HTERT RPE-1 (cell line): ENCODE results near the gene SYT1.

Experiments
- in situ Hi-C: fragments of 300-500 bp; cut with MboI; formaldehyde crosslinking; loops from 4 replicates; pipeline ENCODE4 v1.14.3; 2020; ENCODE audit warnings: low sequenced_read_pairs

The SYT1 gene

GRCh38 chr12:79329933-79330332, 465.4 kb downstream of the SYT1 start:
- in situ Hi-C loops = no loop called here

GRCh38 chr12:79331870-79332269, 467.3 kb downstream of the SYT1 start:
- in situ Hi-C loops = no loop called here

- in situ Hi-C loops = no loop called here
These were observed 468.6 kb downstream of the SYT1 start for GRCh38 chr12:79333144-79333543.

- in situ Hi-C loops = no loop called here
These were observed 473.2 kb downstream of the SYT1 start for GRCh38 chr12:79337662-79338290.

- in situ Hi-C loops = no loop called here
These were observed 480.6 kb downstream of the SYT1 start for GRCh38 chr12:79344855-79345847.

GRCh38 chr12:79347866-79348265, 483.3 kb downstream of the SYT1 start:
- in situ Hi-C loops = no loop called here

GRCh38 chr12:79351251-79351650, 486.7 kb downstream of the SYT1 start:
- in situ Hi-C loops = no loop called here

- in situ Hi-C loops = no loop called here
These were observed 491.6 kb downstream of the SYT1 start for GRCh38 chr12:79356216-79356615.

GRCh38 chr12:79357048-79357447, 492.5 kb downstream of the SYT1 start:
- in situ Hi-C loops = no loop called here

GRCh38 chr12:79358716-79359300, 494.2 kb downstream of the SYT1 start:
- in situ Hi-C loops = no loop called here

- in situ Hi-C loops = no loop called here
These were observed 495.7 kb downstream of the SYT1 start for GRCh38 chr12:79360286-79360685.

- in situ Hi-C loops = no loop called here
These were observed 496.4 kb downstream of the SYT1 start for GRCh38 chr12:79360936-79361335.

- in situ Hi-C loops = no loop called here
These were observed 499.6 kb downstream of the SYT1 start for GRCh38 chr12:79364197-79364596.

- in situ Hi-C loops = no loop called here
These were observed 501.8 kb downstream of the SYT1 start for GRCh38 chr12:79366374-79366773.

GRCh38 chr12:79367032-79367589, 502.5 kb downstream of the SYT1 start:
- in situ Hi-C loops = no loop called here

- in situ Hi-C loops = no loop called here
These were observed 505.4 kb downstream of the SYT1 start for GRCh38 chr12:79370021-79370420.

- in situ Hi-C loops = no loop called here
These were observed 506.7 kb downstream of the SYT1 start for GRCh38 chr12:79371226-79371625.

GRCh38 chr12:79373896-79374499, 509.4 kb downstream of the SYT1 start:
- in situ Hi-C loops = no loop called here

GRCh38 chr12:79374545-79374944, 510.0 kb downstream of the SYT1 start:
- in situ Hi-C loops = no loop called here

- in situ Hi-C loops = no loop called here
These were observed 510.5 kb downstream of the SYT1 start for GRCh38 chr12:79375050-79375449.

- in situ Hi-C loops = no loop called here
These were observed 513.9 kb downstream of the SYT1 start for GRCh38 chr12:79378496-79378895.
